NCI-H1048 (cell line): Measurements from ENCODE around the gene LRCH4.
"Not testable (repeated sequence)": the region's sequence is repeated elsewhere in the genome, so short reads cannot be mapped to it uniquely, and the experiment has no call there.

Source experiments
- DNase-seq: peaks from one replicate; lab custom pipeline; 2025; lab: John Stamatoyannopoulos, UW

LRCH4 gene

GRCh38 chr7:100544967-100545359 is 41.0 kb downstream of the LRCH4 start:
- DNase-seq: no peak

- no peak for DNase-seq
These were observed 41.5 kb downstream of the LRCH4 start for GRCh38 chr7:100544386-100544785.

- no peak for DNase-seq
These were observed 42.3 kb downstream of the LRCH4 start for GRCh38 chr7:100543586-100543985.

GRCh38 chr7:100541309-100541708 is 44.6 kb downstream of the LRCH4 start:
- DNase-seq: not testable (repeated sequence)

- no peak for DNase-seq
These were observed 45.7 kb downstream of the LRCH4 start for GRCh38 chr7:100540073-100540723.

DNA sequence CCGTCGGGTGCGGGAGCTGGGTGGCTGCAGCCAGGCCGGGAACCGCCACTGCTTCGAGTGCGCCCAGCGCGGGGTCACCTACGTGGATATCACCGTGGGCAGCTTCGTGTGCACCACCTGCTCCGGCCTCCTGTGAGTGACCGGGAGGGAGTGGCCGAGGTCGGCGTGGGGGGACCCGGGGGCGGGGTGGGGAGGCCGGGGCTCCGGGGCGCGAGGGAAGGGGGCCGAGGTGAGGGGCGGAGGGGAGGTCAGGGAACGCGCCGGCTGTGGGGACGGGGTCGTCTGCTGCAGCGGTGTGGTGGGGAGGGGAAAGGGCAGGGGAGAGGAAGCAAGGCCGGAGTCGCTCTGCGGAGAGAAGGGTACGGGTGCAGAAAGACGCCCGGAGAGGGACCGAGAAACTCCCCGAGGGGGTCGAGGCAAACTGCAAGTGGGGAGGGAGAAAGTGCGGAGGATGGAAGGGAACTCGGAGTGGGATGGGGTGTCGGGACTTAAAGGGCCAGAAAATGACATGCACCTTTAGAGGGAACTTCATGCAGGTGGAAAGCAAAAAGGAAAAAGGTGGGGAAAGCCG is 46.4 kb downstream of the LRCH4 start:
- DNase-seq: no peak

GRCh38 chr7:100538654-100539435 is 47.1 kb downstream of the LRCH4 start, which contains the start of gene AGFG2:
TSS of gene AGFG2 (plus strand) at chr7:100539203. CDS start at chr7:100539347, 144 bp downstream.
- DNase-seq: peak; percentile 99

DNA sequence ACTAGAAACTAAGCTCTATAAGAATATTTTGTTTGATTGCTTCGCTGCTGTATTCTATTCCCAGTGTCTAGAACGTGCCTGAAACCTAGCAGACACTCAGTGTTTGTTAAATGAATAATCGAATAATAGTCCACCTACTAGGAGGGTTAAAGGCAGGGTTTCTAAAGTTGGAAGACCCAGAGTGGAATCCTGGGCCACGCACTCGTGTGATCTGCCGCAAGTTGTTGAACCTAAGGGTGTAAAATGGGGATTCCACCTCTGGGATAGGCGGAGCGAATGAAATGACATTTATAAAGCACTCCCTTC is 47.6 kb downstream of the LRCH4 start:
- DNase-seq: no peak

DNA sequence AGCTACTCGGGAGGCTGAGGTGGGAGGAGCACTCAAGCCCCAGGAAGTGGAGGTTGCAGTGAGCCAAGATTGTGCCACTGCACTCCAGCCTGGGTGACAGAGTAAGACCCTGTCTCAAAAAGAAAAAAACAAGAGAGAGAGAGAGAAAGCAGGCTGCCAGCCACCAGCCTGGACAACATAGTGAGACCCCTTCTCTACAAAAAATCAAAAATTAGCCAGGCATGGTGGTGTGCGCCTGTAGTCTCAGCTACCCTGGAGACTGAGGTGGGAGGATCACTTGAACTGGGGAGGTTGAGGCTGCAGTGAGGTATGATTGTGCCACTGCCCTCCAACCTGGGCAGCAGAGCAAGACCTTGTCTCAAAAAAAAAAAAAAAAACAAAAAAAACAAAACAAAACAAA is 49.2 kb downstream of the LRCH4 start:
- not testable (repeated sequence) for DNase-seq

DNA sequence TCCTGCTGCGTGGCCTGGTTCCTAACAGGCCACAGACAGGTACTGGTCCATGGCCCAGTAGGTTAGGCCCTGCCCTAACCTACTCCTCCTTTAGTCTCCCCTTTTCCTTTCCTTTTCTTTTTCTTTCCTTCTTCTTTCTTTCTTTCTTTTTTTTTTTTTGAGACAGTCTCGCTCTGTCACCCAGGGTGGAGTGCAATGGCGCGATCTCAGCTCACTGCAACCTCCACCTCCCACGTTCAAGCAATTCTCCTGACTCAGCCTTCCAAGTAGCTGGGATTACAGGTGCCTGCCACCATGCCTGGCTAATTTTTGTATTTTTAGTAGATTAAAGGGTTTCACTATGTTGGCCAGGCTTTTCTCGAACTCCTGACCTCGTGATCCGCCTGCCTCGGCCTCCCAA is 49.9 kb downstream of the LRCH4 start:
- DNase-seq: not testable (repeated sequence)

DNA sequence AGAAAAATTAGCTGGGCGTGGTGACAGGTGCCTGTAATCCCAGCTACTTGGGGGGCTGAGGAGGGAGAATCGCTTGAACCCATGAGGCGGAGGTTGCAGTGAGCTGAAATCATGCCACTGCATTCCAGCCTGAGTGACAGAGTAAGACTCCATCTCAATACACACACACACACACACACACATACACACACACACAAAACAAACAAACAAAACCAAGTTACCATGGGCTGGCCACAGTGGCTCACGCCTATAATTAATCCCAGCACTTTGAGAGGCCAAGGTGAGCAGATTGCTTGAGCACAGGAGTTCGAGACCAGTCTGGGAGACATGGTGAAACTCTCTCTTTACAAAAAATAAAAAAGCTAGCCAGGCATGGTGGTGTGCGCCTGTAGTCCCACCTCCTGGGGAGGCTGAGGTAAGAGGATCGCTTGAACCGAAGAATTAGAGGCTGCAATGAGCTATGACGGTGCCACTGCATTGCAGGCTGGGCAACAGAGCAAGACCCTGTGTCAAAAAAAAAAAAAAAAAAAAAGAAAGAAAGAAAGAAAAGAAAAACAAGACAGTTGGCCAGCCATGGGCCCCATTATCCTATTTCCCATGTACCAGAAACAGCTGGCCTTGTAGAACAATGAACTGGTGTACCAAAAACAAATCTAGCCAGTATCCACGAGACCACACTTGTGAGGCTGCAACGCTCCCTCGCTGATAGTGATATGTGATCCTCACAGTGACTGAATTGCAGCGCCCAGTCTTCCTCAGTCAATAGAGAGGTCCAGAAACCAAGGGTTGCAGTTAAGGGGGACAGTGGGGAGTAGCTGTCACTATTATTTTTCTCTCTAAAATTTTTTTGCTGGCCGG is 53.5 kb downstream of the LRCH4 start:
- no peak for DNase-seq

GRCh38 chr7:100528108-100528866 is 57.6 kb downstream of the LRCH4 start:
- DNase-seq: not testable (repeated sequence)
